Measurements from ENCODE around the gene ADCYAP1R1.

Gene ADCYAP1R1

GRCh38 chr7:31102151-31102972 is 50.3 kb downstream of the ADCYAP1R1 start:
- Histone ChIP-seq H3K9me2 (replicated peaks; ENCODE audit: control insufficient read depth, low read length) (no peaks in the 10 kb centered on the region), H3K36me3 (ENCODE audit: control insufficient read depth, low read length) (no peaks in the 10 kb centered on the region), H3K9me3 (ENCODE audit: control insufficient read depth, insufficient read depth, low read length) (no peaks in the 10 kb centered on the region), H3K4me3 (ENCODE audit: low read length) (no peak overlapping the region), H3K27ac (ENCODE audit: low read depth, low read length) (no peak overlapping the region), H3K4me2 (ENCODE audit: low read length) (no peak overlapping the region), H3K4me1 (ENCODE audit: control insufficient read depth, low read length) (no peaks in the 10 kb centered on the region), H3K27me3 (ENCODE audit: control insufficient read depth, low read length) (no peaks in the 10 kb centered on the region; the same call in 1 of the 2 replicates), H4K20me1 (ENCODE audit: control insufficient read depth, insufficient read depth, low read depth, low read length) (no peaks in the 10 kb centered on the region), H3K79me2 (ENCODE audit: control insufficient read depth, low read length) (no peaks in the 10 kb centered on the region), H3F3A (ENCODE audit: control insufficient read depth, insufficient read depth) (no peaks in the 10 kb centered on the region)
- no peak for TF ChIP-seq CTCF (IDR thresholded peaks at IDR 0.05; ENCODE audit: low read depth, low read length, poor library complexity, severe bottlenecking)
- no peak for TF ChIP-seq EZH2phosphoT487 (IDR thresholded peaks at IDR 0.05; ENCODE audit: borderline replicate concordance, low read length)

DNA sequence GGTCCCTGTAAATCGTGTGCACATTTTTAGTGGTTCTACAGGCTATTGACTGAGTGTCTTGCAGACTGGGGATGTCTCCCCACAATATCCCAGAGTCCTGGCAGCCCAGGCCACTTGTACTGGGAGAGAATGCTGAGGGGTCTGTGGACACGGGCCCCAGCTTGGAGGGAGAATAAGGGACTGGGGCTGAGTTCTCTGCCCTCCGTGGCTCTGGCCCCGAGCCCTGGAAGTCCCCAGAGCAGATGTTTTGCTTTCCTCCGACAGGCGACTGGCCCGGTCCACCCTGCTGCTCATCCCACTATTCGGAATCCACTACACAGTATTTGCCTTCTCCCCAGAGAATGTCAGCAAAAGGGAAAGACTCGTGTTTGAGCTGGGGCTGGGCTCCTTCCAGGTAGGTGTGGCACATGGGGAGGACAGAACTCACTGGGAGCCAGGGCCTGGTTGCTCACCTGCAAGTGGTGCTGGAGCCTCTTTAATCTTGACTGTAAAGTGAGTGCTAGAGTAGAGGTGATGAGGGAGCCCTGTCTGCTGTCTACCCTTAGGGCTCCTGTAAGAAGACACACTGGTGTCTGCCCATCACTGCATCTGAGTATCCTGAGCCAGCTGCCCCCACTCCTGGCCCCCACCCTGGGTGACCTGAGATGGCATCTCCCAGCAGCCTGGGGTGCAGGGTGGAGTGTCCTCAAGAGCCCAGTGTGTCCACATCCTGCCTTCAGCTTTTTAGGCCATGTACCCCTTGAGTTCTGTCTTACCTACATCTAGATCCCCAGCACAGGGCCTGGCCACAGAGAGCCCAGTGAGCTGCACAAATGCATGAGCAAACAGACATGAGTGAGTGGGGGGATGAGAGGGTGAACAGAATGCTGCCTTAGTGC is 51.1 kb downstream of the ADCYAP1R1 start:
- H4K20me1 ChIP-seq (ENCODE audit: control insufficient read depth, insufficient read depth, low read depth, low read length): no peaks in the 10 kb centered on the region
- TF ChIP-seq EZH2phosphoT487 (IDR thresholded peaks at IDR 0.05; ENCODE audit: borderline replicate concordance, low read length): no peak
- no peak for TF ChIP-seq CTCF (IDR thresholded peaks at IDR 0.05; ENCODE audit: low read depth, low read length, poor library complexity, severe bottlenecking)
- no peaks in the 10 kb centered on the region for H3K9me3 ChIP-seq (ENCODE audit: control insufficient read depth, insufficient read depth, low read length)
- no peaks in the 10 kb centered on the region; the same call in 1 of the 2 replicates for H3K27me3 ChIP-seq (ENCODE audit: control insufficient read depth, low read length)
- H3K27ac ChIP-seq (ENCODE audit: low read depth, low read length): no peak overlapping the region
- no peaks in the 10 kb centered on the region for H3K79me2 ChIP-seq (ENCODE audit: control insufficient read depth, low read length)
- H3K4me3 ChIP-seq (ENCODE audit: low read length): no peak overlapping the region
- no peaks in the 10 kb centered on the region for H3K36me3 ChIP-seq (ENCODE audit: control insufficient read depth, low read length)
- no peak overlapping the region for H3K4me2 ChIP-seq (ENCODE audit: low read length)
- H3K4me1 ChIP-seq (ENCODE audit: control insufficient read depth, low read length): no peaks in the 10 kb centered on the region
- H3K9me2 ChIP-seq (replicated peaks; ENCODE audit: control insufficient read depth, low read length): no peaks in the 10 kb centered on the region
- H3F3A ChIP-seq (ENCODE audit: control insufficient read depth, insufficient read depth): no peaks in the 10 kb centered on the region

DNA sequence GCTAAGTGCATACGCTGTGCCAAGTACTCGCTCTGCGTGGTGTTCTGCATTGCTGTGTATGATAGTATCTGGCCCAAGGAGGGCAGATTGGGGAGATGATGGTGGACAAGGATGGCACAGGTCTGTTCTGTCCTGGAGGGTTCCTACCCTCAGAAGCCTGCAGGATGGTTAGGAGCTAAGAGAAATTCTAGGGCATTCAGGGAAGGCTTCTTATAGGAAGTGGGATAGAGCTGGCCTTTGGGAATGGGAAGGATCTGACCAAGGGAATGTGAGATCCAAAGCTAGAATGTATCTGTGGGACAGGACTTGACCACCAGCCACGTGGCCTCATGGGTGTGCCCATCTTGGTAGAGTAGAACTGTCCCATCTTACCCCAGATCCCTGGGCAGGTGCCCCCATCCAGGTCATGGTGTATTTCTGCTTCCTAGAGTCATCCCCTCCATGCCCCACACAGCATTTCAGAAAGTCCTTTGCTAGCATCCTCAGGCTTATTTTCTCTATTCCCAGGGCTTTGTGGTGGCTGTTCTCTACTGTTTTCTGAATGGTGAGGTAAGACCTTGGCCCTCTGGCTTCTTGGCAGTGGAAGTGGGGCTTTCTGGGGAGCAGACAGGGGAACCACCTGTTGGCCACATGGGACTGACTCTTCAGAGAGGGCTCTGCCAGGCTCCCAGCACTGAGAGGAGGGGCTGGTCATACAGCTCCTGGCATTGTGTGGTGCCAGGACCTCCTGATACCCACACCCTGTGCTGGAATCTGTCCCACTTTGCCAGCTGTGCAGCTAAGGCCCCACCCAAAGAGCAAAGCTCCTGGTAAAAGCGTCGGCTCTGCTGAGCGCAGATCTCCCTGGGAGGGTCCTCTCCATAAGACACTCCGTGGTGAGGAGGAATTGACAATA is 52.5 kb downstream of the ADCYAP1R1 start:
- no peaks in the 10 kb centered on the region for H3F3A ChIP-seq (ENCODE audit: control insufficient read depth, insufficient read depth)
- no peaks in the 10 kb centered on the region; the same call in 1 of the 2 replicates for H3K27me3 ChIP-seq (ENCODE audit: control insufficient read depth, low read length)
- H3K9me3 ChIP-seq (ENCODE audit: control insufficient read depth, insufficient read depth, low read length): no peaks in the 10 kb centered on the region
- no peaks in the 10 kb centered on the region for H4K20me1 ChIP-seq (ENCODE audit: control insufficient read depth, insufficient read depth, low read depth, low read length)
- H3K4me2 ChIP-seq (ENCODE audit: low read length): no peak overlapping the region
- H3K79me2 ChIP-seq (ENCODE audit: control insufficient read depth, low read length): no peaks in the 10 kb centered on the region
- TF ChIP-seq EZH2phosphoT487 (IDR thresholded peaks at IDR 0.05; ENCODE audit: borderline replicate concordance, low read length) (no peak), CTCF (IDR thresholded peaks at IDR 0.05; ENCODE audit: low read depth, low read length, poor library complexity, severe bottlenecking) (no peak)
- no peak overlapping the region for H3K27ac ChIP-seq (ENCODE audit: low read depth, low read length)
- no peaks in the 10 kb centered on the region for H3K4me1 ChIP-seq (ENCODE audit: control insufficient read depth, low read length)
- H3K9me2 ChIP-seq (replicated peaks; ENCODE audit: control insufficient read depth, low read length): no peaks in the 10 kb centered on the region
- no peaks in the 10 kb centered on the region for H3K36me3 ChIP-seq (ENCODE audit: control insufficient read depth, low read length)
- H3K4me3 ChIP-seq (ENCODE audit: low read length): no peak overlapping the region

All from DOHH2 (cell line).